GM19023 (cell line): ENCODE results near the gene CDC42.

Experiments used
- ATAC-seq: cut with Tn5 transposase; IDR thresholded peaks from one replicate; pipeline ENCODE4 v1.9.1; 2021; ENCODE audit warnings: mild to moderate bottlenecking, moderate library complexity; ENCODE audit not compliant: unreplicated experiment

CDC42 gene

GRCh38 chr1:22127248-22127647, 74.7 kb downstream of the CDC42 start:
- no peak for ATAC-seq

GRCh38 chr1:22127731-22128130, 75.2 kb downstream of the CDC42 start:
- ATAC-seq, result no peak

GRCh38 chr1:22128392-22128791, 75.9 kb downstream of the CDC42 start:
- no peak for ATAC-seq

GRCh38 chr1:22129501-22130117, 77.1 kb downstream of the CDC42 start:
- no peak for ATAC-seq

GRCh38 chr1:22131062-22131461, 78.6 kb downstream of the CDC42 start:
- no peak for ATAC-seq

GRCh38 chr1:22131875-22132486, 79.5 kb downstream of the CDC42 start:
- ATAC-seq, result no peak

- no peak for ATAC-seq
Observed at GRCh38 chr1:22132517-22133235, 80.2 kb downstream of the CDC42 start.

GRCh38 chr1:22133247-22133930, 80.9 kb downstream of the CDC42 start:
- no peak for ATAC-seq

- ATAC-seq, result no peak
Observed at GRCh38 chr1:22133931-22134324, 81.4 kb downstream of the CDC42 start.

GRCh38 chr1:22137004-22137720, 84.7 kb downstream of the CDC42 start:
- no peak for ATAC-seq

GRCh38 chr1:22139066-22139594, 86.6 kb downstream of the CDC42 start:
- no peak for ATAC-seq

- no peak for ATAC-seq
Observed at GRCh38 chr1:22139817-22140216, 87.3 kb downstream of the CDC42 start.
